Myocyte (in vitro differentiated cells): ENCODE data around the gene CD68. TPM values are rescaled to one million over a fixed set of nuclear protein-coding genes. Genes with fewer than 3 reads are reported as not detected.

Source experiments
- DNase-seq: peaks from one replicate; pipeline ENCODE4 v3.0.0-alpha.2; 2012; ENCODE audit warnings: low read depth
- total RNA-seq: library from RNA; depleted of rRNA; stranded (reverse); fragments of >200 nt; gene quantifications from 2 replicates; pipeline ENCODE4 v1.2.3, GENCODE V29; 2014

CD68 gene
- total RNA-seq, 1 donor from 2014 or later = 7.6 TPM

GRCh38 chr17:7559320-7560171 lies 19.9 kb upstream of the CD68 start:
- no peak for DNase-seq

GRCh38 chr17:7560172-7561027 lies 19.0 kb upstream of the CD68 start:
- DNase-seq = peak; percentile 62

- DNase-seq = peak; percentile 82
These were observed 18.3 kb upstream of the CD68 start for GRCh38 chr17:7561028-7561575.

GRCh38 chr17:7561589-7562207 lies 17.7 kb upstream of the CD68 start, which contains the start of gene SENP3:
Gene SENP3, plus strand, starts transcription at chr17:7561919. Its CDS starts 1,158 bp downstream, at chr17:7563077.
- peak; percentile 91 for DNase-seq

- no peak for DNase-seq
These were observed 17.2 kb upstream of the CD68 start for GRCh38 chr17:7562208-7562605.

- DNase-seq = no peak
These were observed 16.1 kb upstream of the CD68 start for GRCh38 chr17:7563115-7563869.

GRCh38 chr17:7569571-7569970 lies 9.9 kb upstream of the CD68 start:
- no peak for DNase-seq

- DNase-seq = no peak
These were observed 9.1 kb upstream of the CD68 start for GRCh38 chr17:7570351-7570750.

- no peak for DNase-seq
These were observed 7.2 kb upstream of the CD68 start for GRCh38 chr17:7572338-7572587.

GRCh38 chr17:7572588-7573323 lies 6.7 kb upstream of the CD68 start:
- DNase-seq = peak; percentile 99

- DNase-seq = peak; percentile 91
These were observed 5.9 kb upstream of the CD68 start for GRCh38 chr17:7573324-7574080.

GRCh38 chr17:7574176-7574953 lies 5.1 kb upstream of the CD68 start:
- DNase-seq = peak; percentile 35

- DNase-seq = no peak
These were observed 4.0 kb upstream of the CD68 start for GRCh38 chr17:7575481-7575883.

- no peak for DNase-seq
These were observed 3.5 kb upstream of the CD68 start for GRCh38 chr17:7575959-7576358.

GRCh38 chr17:7576432-7576937 lies 3.0 kb upstream of the CD68 start:
- DNase-seq = no peak

GRCh38 chr17:7577327-7578199 lies 1.9 kb upstream of the CD68 start:
- DNase-seq = no peak

- DNase-seq = peak; percentile 51
These were observed 581 bp downstream of the CD68 start for GRCh38 chr17:7579834-7580603.
